Fibroblast of pulmonary artery (primary cell): ENCODE data around the gene TMPRSS15.

Source experiments
- DNase-seq: peaks from one replicate; pipeline ENCODE4 v3.0.0-alpha.2; 2010; ENCODE audit warnings: low read depth
- H3K4me3 ChIP-seq: replicated peaks from 2 replicates; pipeline ENCODE4 v1.5.1; 2011; ENCODE audit warnings: low read depth, mild to moderate bottlenecking, control low read depth, low read length, moderate library complexity
- CTCF ChIP-seq: IDR thresholded peaks from 2 replicates; pipeline ENCODE4 v1.5.1; 2011; ENCODE audit warnings: mild to moderate bottlenecking, control low read depth, low read length, inconsistent platforms; ENCODE audit errors: missing control alignments

Gene TMPRSS15

GRCh38 chr21:18294100-18294499 lies 109.5 kb downstream of the TMPRSS15 start:
- no peak for DNase-seq
- TF ChIP-seq CTCF, result no peak
- H3K4me3 ChIP-seq, result no peak overlapping the region

GRCh38 chr21:18289876-18290275 lies 113.7 kb downstream of the TMPRSS15 start:
- DNase-seq, result no peak

GRCh38 chr21:18285379-18285778 lies 118.2 kb downstream of the TMPRSS15 start:
- H3K4me3 ChIP-seq, result no peak overlapping the region
- DNase-seq, result no peak
- no peak for TF ChIP-seq CTCF

More at GRCh38 chr21:18289876-18290275, 113.7 kb downstream of the TMPRSS15 start:
- no peak for TF ChIP-seq CTCF
- no peak overlapping the region for H3K4me3 ChIP-seq

GRCh38 chr21:18275781-18276180 lies 127.8 kb downstream of the TMPRSS15 start:
- no peak for TF ChIP-seq CTCF
- H3K4me3 ChIP-seq, result no peak overlapping the region
- DNase-seq, result no peak

GRCh38 chr21:18274370-18274769 lies 129.2 kb downstream of the TMPRSS15 start:
- no peak overlapping the region for H3K4me3 ChIP-seq
- TF ChIP-seq CTCF, result no peak
- no peak for DNase-seq

- TF ChIP-seq CTCF, result no peak
- DNase-seq, result no peak
- no peak overlapping the region for H3K4me3 ChIP-seq
These were observed 130.2 kb downstream of the TMPRSS15 start for GRCh38 chr21:18273400-18273799.

- TF ChIP-seq CTCF, result no peak
- DNase-seq, result no peak
- no peak overlapping the region for H3K4me3 ChIP-seq
These were observed 133.7 kb downstream of the TMPRSS15 start for GRCh38 chr21:18269856-18270255.
